Gastrocnemius medialis (tissue), 4 donors: ENCODE data around the gene PLEKHG1. TPM values are rescaled to one million over a fixed set of nuclear protein-coding genes. Genes with fewer than 3 reads are reported as not detected.

ENCODE experiments used
- ATAC-seq, 2 donors: fragments of 150-250 bp; one replicate each; pipeline ENCODE4 v1.9.1; 2016
- DNase-seq, 2 donors: peaks; one replicate each; pipeline ENCODE4 v3.0.0-alpha.2; 2019
- H3K27ac ChIP-seq, 4 donors: fragments of 200-600 bp; sonication (generic); 1 replicate in 1 of 4; 2 replicates in 3 of 4; pipeline ENCODE4 v1.5.1; 2016 to 2018; ENCODE audit warnings: mild to moderate bottlenecking in 2 of 4, moderate library complexity in 1 of 4
- H3K27me3 ChIP-seq, 3 donors: fragments of 200-600 bp; sonication (generic) in 2 of 3; 1 replicate in 1 of 3; 2 replicates in 2 of 3; pipeline versions ENCODE4 v1.5.1 to v1.6.0; 2016 to 2019; ENCODE audit warnings: mild to moderate bottlenecking in 1 of 3, moderate library complexity in 1 of 3
- H3K36me3 ChIP-seq, 2 donors: fragments of 200-600 bp; sonication (generic) in 1 of 2; one replicate each; pipeline ENCODE4 v1.5.1; 2017 to 2018
- H3K4me1 ChIP-seq, 2 donors: fragments of 200-600 bp; sonication (generic) in 1 of 2; one replicate each; pipeline ENCODE4 v1.5.1; 2016 to 2017; ENCODE audit warnings: mild to moderate bottlenecking in 2 of 2
- H3K4me3 ChIP-seq, 4 donors: fragments of 200-600 bp; sonication (generic) in 3 of 4; 1 replicate in 1 of 4; 2 replicates in 3 of 4; pipeline ENCODE4 v1.5.1; 2016 to 2019; ENCODE audit warnings: mild to moderate bottlenecking in 2 of 4
- H3K9me3 ChIP-seq, 3 donors: fragments of 200-600 bp; sonication (generic) in 2 of 3; 1 replicate in 1 of 3; 2 replicates in 2 of 3; pipeline ENCODE4 v1.5.1; 2016 to 2019
- CTCF ChIP-seq, 5 experiments: fragments of 450-650 bp in 3 of 5; fragments of 200-600 bp in 2 of 5; sonication (generic) in 2 of 5; IDR thresholded peaks in 4 of 5; conservative IDR thresholded peaks in 1 of 5; 1 replicate in 4 of 5; 2 replicates in 1 of 5; pipeline ENCODE4 v1.5.1; 2016 to 2019; ENCODE audit warnings: antibody characterized with exemption in 5 of 5, mild to moderate bottlenecking in 3 of 5, moderate library complexity in 3 of 5
- POLR2A ChIP-seq, 2 donors: fragments of 450-650 bp; IDR thresholded peaks; one replicate each; pipeline ENCODE4 v1.6.1; 2017; ENCODE audit warnings: antibody characterized with exemption in 2 of 2, mild to moderate bottlenecking in 2 of 2, moderate library complexity in 2 of 2
- in situ Hi-C, 4 donors: fragments of 200-750 bp; cut with MboI; loops; one replicate each; pipeline versions ENCODE4 v1.15.0 to v1.8.0; 2017; ENCODE audit warnings: low sequenced_read_pairs in 4 of 4
- intact Hi-C: fragments of 100-400 bp; cut with DNase I; formaldehyde crosslinking; loops from one replicate; pipeline ENCODE4 v1.15.1; 2023; ENCODE audit warnings: low total_unique reads
- total RNA-seq, 4 donors: library from RNA; depleted of rRNA; stranded (reverse); fragments of >200 nt; gene quantifications; one replicate each; pipeline versions ENCODE4 v1.1.0 to v1.2.3, GENCODE V29; 2016

PLEKHG1 gene
- total RNA-seq, result 1 to 10 TPM; 2.3 to 7.7 (median 4.4) TPM

- Histone ChIP-seq H3K27ac (peak within 1 kb of the TSS; percentile 58 to 77 (median 64)), H3K4me1 (peaks cover 3 to 5% of the 10 kb centered on the region in 2 donors), H3K27me3 (peaks cover 7 to 31% (median 19%) of the 10 kb centered on the region in 3 donors), H3K9me3 (no peaks in the 10 kb centered on the region), H3K36me3 (no peaks in the 10 kb centered on the region), H3K4me3 (peak within 1 kb of the TSS; percentile 59 to 69 (median 64))
- DNase-seq, result peak; percentile 20 to 22
- ATAC-seq, result peak; percentile 53 to 64
- in situ Hi-C loops, result no loop called here
- intact Hi-C loops, result loop anchor here (10.0 kb wide), 1 partner anchor 215 kb away; no protein-coding TSS in a partner anchor
- TF ChIP-seq CTCF (IDR thresholded peaks at IDR 0.05 in 4 of 5, conservative IDR thresholded peaks at IDR 0.05 in 1 of 5), result no peak
- TF ChIP-seq POLR2A (IDR thresholded peaks at IDR 0.05), result peak; percentile 37 to 44
These were observed at the start of gene PLEKHG1 for GRCh38 chr6:150599199-150600009. Gene PLEKHG1, plus strand, starts transcription at chr6:150599885. Its CDS starts 133,797 bp downstream, at chr6:150733682.

DNA sequence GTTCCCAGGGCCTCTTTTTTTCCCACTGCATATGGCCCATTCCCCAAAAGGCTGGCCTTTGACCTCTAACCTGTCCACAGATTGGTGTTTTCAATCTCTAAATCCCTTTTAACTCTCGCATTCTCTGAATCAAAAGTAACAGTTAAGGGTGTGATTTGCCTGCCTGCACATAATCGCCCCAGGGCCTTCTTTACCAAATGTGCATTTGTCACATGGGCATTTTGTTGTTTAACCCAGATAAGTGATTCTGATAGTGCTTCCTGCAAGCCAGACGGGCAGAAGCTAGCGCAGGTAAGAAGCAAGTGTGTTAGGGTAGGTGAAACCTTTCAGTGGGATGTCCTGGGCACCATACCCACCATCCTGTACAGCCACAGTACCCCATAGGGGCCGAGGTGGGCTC is 49.4 kb upstream of the PLEKHG1 start:
- H3K4me3 ChIP-seq, result no peak overlapping the region
- no peaks in the 10 kb centered on the region for H3K36me3 ChIP-seq
- DNase-seq, result no peak
- H3K4me1 ChIP-seq, result no peaks in the 10 kb centered on the region
- H3K9me3 ChIP-seq, result no peaks in the 10 kb centered on the region
- H3K27me3 ChIP-seq, result no peaks in the 10 kb centered on the region
- no peak overlapping the region for H3K27ac ChIP-seq
- intact Hi-C loops (no loop called here), in situ Hi-C loops (no loop called here)
- TF ChIP-seq CTCF (IDR thresholded peaks at IDR 0.05 in 4 of 5, conservative IDR thresholded peaks at IDR 0.05 in 1 of 5), result no peak
- no peak for TF ChIP-seq POLR2A (IDR thresholded peaks at IDR 0.05)
- ATAC-seq, result no peak

DNA sequence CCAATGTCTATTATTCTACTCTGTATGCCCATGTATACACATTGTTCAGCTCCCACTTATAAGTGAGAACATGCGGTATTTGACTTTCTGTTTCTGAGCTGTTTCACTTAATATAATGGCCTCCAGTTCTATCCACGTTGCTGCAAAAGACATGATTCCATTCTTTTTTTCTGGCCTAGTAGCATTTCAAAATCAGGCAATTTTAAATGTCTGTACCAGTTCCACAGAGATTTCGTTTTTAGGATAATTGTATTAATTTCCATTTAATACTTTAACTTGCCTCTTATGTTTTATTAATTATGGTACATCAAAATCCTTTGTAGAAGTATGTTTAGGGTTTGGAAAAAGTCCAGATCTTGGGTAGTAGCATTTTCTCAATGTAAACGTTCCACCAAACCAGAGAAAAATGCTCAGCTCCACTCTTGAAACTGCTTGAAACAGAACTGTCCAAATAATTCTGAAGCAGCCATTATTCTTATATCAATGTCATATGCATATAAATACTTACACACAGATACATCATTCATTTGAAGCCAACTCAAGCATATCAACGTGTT is 42.6 kb upstream of the PLEKHG1 start:
- H3K4me3 ChIP-seq, result no peak overlapping the region
- no peaks in the 10 kb centered on the region for H3K9me3 ChIP-seq
- H3K36me3 ChIP-seq, result no peaks in the 10 kb centered on the region
- TF ChIP-seq POLR2A (IDR thresholded peaks at IDR 0.05) (no peak), CTCF (IDR thresholded peaks at IDR 0.05 in 4 of 5, conservative IDR thresholded peaks at IDR 0.05 in 1 of 5) (no peak)
- in situ Hi-C loops (no loop called here), intact Hi-C loops (no loop called here)
- no peaks in the 10 kb centered on the region for H3K27me3 ChIP-seq
- no peaks in the 10 kb centered on the region for H3K4me1 ChIP-seq
- DNase-seq, result no peak
- H3K27ac ChIP-seq, result no peak overlapping the region
- ATAC-seq, result no peak

DNA sequence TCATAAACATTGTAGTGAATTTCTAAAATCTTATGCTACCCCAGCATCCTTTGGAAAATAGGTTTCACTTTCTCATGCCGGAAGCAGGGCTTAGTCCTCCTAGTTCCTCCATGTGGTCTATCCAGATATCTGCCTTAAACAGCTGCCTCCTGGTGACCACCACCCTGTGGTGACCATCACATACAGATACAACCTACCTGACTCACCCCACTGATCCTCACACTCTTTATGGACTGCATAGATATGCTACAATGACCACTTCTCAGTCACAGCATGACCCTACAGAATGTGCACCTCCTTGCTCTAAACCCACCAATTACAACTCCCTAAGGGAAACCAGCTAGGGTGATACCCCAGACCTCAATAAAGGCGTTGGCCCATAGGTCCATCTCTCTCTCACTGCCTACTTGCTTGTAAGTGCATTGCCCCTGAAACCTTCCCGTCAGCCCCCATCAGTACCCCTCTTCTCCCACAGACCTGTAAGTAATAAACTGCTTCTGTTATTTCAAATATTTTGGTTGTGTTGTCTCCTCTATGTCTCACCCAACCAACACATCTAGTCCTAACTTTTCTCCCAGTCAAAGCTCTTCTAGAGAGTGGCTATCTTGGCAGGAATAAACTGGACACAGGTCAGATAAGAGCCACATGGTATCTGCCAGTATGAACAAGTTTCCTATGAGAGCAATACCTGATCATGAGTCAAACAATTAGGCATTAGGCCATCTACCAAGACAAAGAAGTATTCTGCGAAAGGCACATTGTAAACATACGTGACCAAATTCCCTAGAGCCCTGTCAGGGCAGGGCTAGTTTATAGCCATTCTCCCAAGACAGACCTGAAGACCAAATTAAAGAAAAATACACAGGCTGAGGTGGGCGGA is 39.4 kb upstream of the PLEKHG1 start:
- DNase-seq (no peak), ATAC-seq (no peak)
- H3K9me3 ChIP-seq, result no peaks in the 10 kb centered on the region
- no peaks in the 10 kb centered on the region for H3K36me3 ChIP-seq
- H3K4me3 ChIP-seq, result no peak overlapping the region
- H3K27me3 ChIP-seq, result no peaks in the 10 kb centered on the region
- intact Hi-C loops, result no loop called here
- no peak for TF ChIP-seq CTCF (IDR thresholded peaks at IDR 0.05 in 4 of 5, conservative IDR thresholded peaks at IDR 0.05 in 1 of 5)
- no peak for TF ChIP-seq POLR2A (IDR thresholded peaks at IDR 0.05)
- no peak overlapping the region for H3K27ac ChIP-seq
- no peaks in the 10 kb centered on the region for H3K4me1 ChIP-seq
- in situ Hi-C loops, result no loop called here
